Stomach (tissue), 9 donors: ENCODE measurements around the gene SHISAL2A. TPM values are rescaled to one million over a fixed set of nuclear protein-coding genes. Genes with fewer than 3 reads are reported as not detected.

Source experiments
- DNase-seq, 2 donors: peaks; one replicate each; pipeline versions ENCODE4 v3.0.0 to v3.0.0-alpha.2; 2013 to 2019
- H3K27ac ChIP-seq, 5 donors: fragments of 200-600 bp in 4 of 5; sonication (generic) in 4 of 5; one replicate each; pipeline ENCODE4 v1.5.1; 2013 to 2019; ENCODE audit warnings: mild to moderate bottlenecking in 1 of 5, moderate library complexity in 1 of 5
- H3K27me3 ChIP-seq, 3 donors: fragments of 200-600 bp; sonication (generic); one replicate each; pipeline ENCODE4 v1.5.1; 2017 to 2019; ENCODE audit warnings: mixed run types in 1 of 3
- H3K36me3 ChIP-seq, 4 donors: fragments of 200-600 bp; sonication (generic); 1 replicate in 3 of 4; 2 replicates in 1 of 4; pipeline ENCODE4 v1.5.1; 2016 to 2019
- H3K4me1 ChIP-seq, 4 donors: fragments of 200-600 bp; sonication (generic); one replicate each; pipeline ENCODE4 v1.5.1; 2016 to 2019
- H3K4me3 ChIP-seq, 4 donors: fragments of 200-600 bp; sonication (generic) in 3 of 4; one replicate each; pipeline ENCODE4 v1.5.1; 2016 to 2019; ENCODE audit warnings: mild to moderate bottlenecking in 1 of 4
- H3K9me3 ChIP-seq, 4 donors: fragments of 200-600 bp; sonication (generic); one replicate each; pipeline ENCODE4 v1.5.1; 2016 to 2019
- EP300 ChIP-seq: sonication (generic); formaldehyde crosslinking; IDR thresholded peaks from one replicate; pipeline ENCODE4 v1.6.1; 2017; ENCODE audit warnings: antibody characterized with exemption
- POLR2A ChIP-seq, 4 donors: fragments of 450-650 bp; IDR thresholded peaks; one replicate each; pipeline ENCODE4 v1.6.1; 2016; ENCODE audit warnings: antibody characterized with exemption in 4 of 4, control low read depth in 2 of 4, mild to moderate bottlenecking in 1 of 4, moderate library complexity in 1 of 4
- POLR2AphosphoS5 ChIP-seq, 3 donors: sonication (generic); formaldehyde crosslinking; IDR thresholded peaks; one replicate each; pipeline ENCODE4 v1.6.1; 2016; ENCODE audit warnings: antibody characterized with exemption in 3 of 3
- WGBS, 5 donors: extraction: QIAGEN DNeasy Blood & Tissue Kit in 3 of 5; methylation state at CpG; one replicate each; pipeline versions ENCODE4 v1.1.5 to v1.1.7; 2013 to 2018; 5-methylcytosine and 5-hydroxymethylcytosine counted together
- intact Hi-C: fragments of 100-400 bp; cut with DNase I; formaldehyde crosslinking; loops from one replicate; pipeline ENCODE4 v1.15.1; 2023; ENCODE audit warnings: low total_unique reads
- polyA plus RNA-seq, 3 donors: library from polyadenylated mRNA; stranded (reverse); fragments of 200-250 nt; gene quantifications; one replicate each; pipeline ENCODE4 v1.2.3, GENCODE V29; 2013
- total RNA-seq, 5 donors: library from RNA; depleted of rRNA; stranded (reverse); fragments of >200 nt; gene quantifications; one replicate each; pipeline versions ENCODE4 v1.1.0 to v1.2.3, GENCODE V29; 2014 to 2016
- TF ChIP-seq, protein P1 (sequence below), 7 experiments: fragments of 450-650 bp in 4 of 7; fragments of 200-600 bp in 3 of 7; sonication (generic) in 3 of 7; IDR thresholded peaks; one replicate each; pipeline ENCODE4 v1.5.1; 2016 to 2019; ENCODE audit warnings: antibody characterized with exemption in 7 of 7, control low read depth in 2 of 7, mild to moderate bottlenecking in 1 of 7
- donor health status: healthy with polysubstance abuse.
- donor health status: Bipolar disorder and iron deficiency.
- donor health status: healthy.

SHISAL2A gene
- total and polyA plus RNA-seq, 8 donors: 0.20 to 2.4 TPM; not detected in 6

GRCh38 chr1:52640697-52641096 is 7.7 kb downstream of the SHISAL2A start:
- Histone ChIP-seq H3K9me3 (no peaks in the 10 kb centered on the region), H3K36me3 (no peaks in the 10 kb centered on the region), H3K4me3 (no peak overlapping the region), H3K27me3 (no peaks in the 10 kb centered on the region), H3K4me1 (peaks cover 0 to 4% (median 0%) of the 10 kb centered on the region in 4 donors), H3K27ac (no peak overlapping the region)
- intact Hi-C loops: no loop called here
- DNase-seq: no peak
- WGBS, 5 donors: 86 to 93% (median 90%) methylated on average over 6 of the region's 6 CpGs
- TF ChIP-seq EP300: no peak
- TF ChIP-seq POLR2A (IDR thresholded peaks at IDR 0.05): no peak
- TF ChIP-seq, protein P1, sequence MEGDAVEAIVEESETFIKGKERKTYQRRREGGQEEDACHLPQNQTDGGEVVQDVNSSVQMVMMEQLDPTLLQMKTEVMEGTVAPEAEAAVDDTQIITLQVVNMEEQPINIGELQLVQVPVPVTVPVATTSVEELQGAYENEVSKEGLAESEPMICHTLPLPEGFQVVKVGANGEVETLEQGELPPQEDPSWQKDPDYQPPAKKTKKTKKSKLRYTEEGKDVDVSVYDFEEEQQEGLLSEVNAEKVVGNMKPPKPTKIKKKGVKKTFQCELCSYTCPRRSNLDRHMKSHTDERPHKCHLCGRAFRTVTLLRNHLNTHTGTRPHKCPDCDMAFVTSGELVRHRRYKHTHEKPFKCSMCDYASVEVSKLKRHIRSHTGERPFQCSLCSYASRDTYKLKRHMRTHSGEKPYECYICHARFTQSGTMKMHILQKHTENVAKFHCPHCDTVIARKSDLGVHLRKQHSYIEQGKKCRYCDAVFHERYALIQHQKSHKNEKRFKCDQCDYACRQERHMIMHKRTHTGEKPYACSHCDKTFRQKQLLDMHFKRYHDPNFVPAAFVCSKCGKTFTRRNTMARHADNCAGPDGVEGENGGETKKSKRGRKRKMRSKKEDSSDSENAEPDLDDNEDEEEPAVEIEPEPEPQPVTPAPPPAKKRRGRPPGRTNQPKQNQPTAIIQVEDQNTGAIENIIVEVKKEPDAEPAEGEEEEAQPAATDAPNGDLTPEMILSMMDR (IDR thresholded peaks at IDR 0.05): no peak
- no peak for TF ChIP-seq POLR2AphosphoS5 (IDR thresholded peaks at IDR 0.05)

DNA sequence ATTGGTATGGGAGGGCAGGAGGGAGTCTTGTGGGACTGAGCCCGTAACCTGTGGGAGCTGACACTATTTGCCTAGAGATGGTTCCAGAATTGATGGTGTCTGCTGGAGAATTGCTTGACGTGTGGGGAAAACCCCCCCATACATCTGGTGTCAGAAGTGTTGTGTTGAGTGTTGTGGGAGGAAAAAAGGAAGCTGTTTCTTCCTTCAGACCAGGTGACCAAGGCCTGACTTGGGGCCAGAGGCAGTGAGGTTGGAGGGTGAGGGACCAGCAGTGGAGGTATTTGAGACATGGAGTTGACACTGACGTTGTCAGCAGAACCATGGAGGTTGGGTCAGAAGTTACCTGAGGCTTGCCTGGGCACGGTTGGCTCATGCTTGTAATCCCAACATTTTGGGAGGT is 8.3 kb downstream of the SHISAL2A start:
- whole genome bisulfite sequencing, 5 donors: 75 to 92% (median 86%) methylated on average over 4 of the region's 4 CpGs
- Histone ChIP-seq H3K9me3 (no peaks in the 10 kb centered on the region), H3K4me1 (peaks cover 0 to 4% (median 0%) of the 10 kb centered on the region in 4 donors), H3K27ac (no peak overlapping the region), H3K27me3 (no peaks in the 10 kb centered on the region), H3K36me3 (no peaks in the 10 kb centered on the region), H3K4me3 (no peak overlapping the region)
- intact Hi-C loops: no loop called here
- TF ChIP-seq POLR2AphosphoS5 (IDR thresholded peaks at IDR 0.05): no peak
- no peak for TF ChIP-seq POLR2A (IDR thresholded peaks at IDR 0.05)
- no peak for TF ChIP-seq EP300
- TF ChIP-seq, protein P1 (IDR thresholded peaks at IDR 0.05): no peak
- no peak for DNase-seq

- H3K27ac ChIP-seq: no peak overlapping the region
- no peaks in the 10 kb centered on the region for H3K36me3 ChIP-seq
- H3K9me3 ChIP-seq: no peaks in the 10 kb centered on the region
- H3K4me1 ChIP-seq: no peaks in the 10 kb centered on the region
- no peaks in the 10 kb centered on the region for H3K27me3 ChIP-seq
- 62 to 79% (median 72%) methylated on average over 6 of the region's 6 CpGs for WGBS, 5 donors
- TF ChIP-seq POLR2A (IDR thresholded peaks at IDR 0.05) (no peak), POLR2AphosphoS5 (IDR thresholded peaks at IDR 0.05) (no peak), EP300 (no peak)
- TF ChIP-seq, protein P1 (IDR thresholded peaks at IDR 0.05): no peak
- intact Hi-C loops: no loop called here
- DNase-seq: no peak
- no peak overlapping the region for H3K4me3 ChIP-seq
Observed at GRCh38 chr1:52645261-52645660, 12.3 kb downstream of the SHISAL2A start.

- Histone ChIP-seq H3K4me3 (no peak overlapping the region), H3K36me3 (no peaks in the 10 kb centered on the region), H3K9me3 (no peaks in the 10 kb centered on the region), H3K4me1 (no peaks in the 10 kb centered on the region), H3K27me3 (no peaks in the 10 kb centered on the region), H3K27ac (no peak overlapping the region)
- 82 to 90% (median 90%) methylated on average over 1 of the region's 1 CpG for WGBS, 5 donors
- DNase-seq: peak in 1 of 2 donors; percentile 46
- TF ChIP-seq POLR2AphosphoS5 (IDR thresholded peaks at IDR 0.05) (no peak), EP300 (no peak), POLR2A (IDR thresholded peaks at IDR 0.05) (no peak)
- TF ChIP-seq, protein P1 (IDR thresholded peaks at IDR 0.05): no peak
- intact Hi-C loops: no loop called here
Observed at GRCh38 chr1:52651904-52652303, 18.9 kb downstream of the SHISAL2A start.
